Mucosa of gallbladder (tissue), 1 donor: ENCODE data around the gene IGF2. TPM values are rescaled to one million over a fixed set of nuclear protein-coding genes. Genes with fewer than 3 reads are reported as not detected.

Experiments
- DNase-seq: peaks from one replicate; pipeline ENCODE4 v3.0.0-alpha.2; 2020; ENCODE audit warnings: low spot score
- total RNA-seq: library from RNA; stranded (reverse); gene quantifications from one replicate; pipeline ENCODE4 v1.2.1, GENCODE V29; 2021
- donor health status: DM: no; HTN: no; CAD: no.

IGF2 gene
- total RNA-seq, 1 donor from 2014 or later, result 32.5 TPM

DNA sequence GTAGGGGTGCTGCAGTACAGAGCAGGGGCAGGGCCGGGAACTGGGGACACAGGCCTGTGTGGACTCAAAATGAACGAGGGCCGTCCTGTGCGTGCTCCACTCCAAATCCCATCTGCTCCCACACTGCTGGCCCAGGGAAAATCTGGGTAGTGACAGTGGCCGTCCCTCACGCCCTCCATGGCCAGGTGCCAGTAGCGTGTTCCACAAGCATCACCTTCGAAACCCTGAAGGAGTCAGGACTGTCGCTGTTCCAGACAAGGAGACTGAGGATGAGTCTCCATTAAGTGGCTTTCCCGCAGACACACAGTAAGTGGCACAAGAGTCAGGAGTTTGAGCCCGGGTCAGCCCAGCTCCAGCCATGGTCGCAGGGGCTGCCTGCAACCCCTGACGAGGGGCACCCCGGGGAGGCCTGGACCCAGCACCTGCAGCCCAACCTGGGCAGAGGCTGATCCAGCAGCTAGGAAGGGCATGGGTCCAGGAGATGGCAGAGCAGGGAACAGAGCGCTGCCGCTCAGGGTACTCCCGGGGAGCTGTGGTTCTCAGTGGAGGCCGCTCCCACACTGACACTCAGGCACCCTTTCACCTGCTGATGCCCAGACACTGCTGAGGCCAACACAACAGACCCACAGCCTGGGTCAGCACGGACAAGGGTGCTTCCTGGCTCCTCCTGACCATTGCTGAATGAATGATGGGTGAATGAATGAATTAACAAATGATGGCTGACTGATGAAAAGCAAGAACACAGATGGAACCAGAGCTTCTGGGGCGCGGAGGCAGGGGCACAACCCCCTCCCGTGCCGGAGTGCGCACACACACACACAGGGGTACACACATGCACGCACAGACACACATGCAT, 35.3 kb downstream of the IGF2 start:
- DNase-seq, result no peak

GRCh38 chr11:2102883-2103213, 36.3 kb downstream of the IGF2 start:
- no peak for DNase-seq

DNA sequence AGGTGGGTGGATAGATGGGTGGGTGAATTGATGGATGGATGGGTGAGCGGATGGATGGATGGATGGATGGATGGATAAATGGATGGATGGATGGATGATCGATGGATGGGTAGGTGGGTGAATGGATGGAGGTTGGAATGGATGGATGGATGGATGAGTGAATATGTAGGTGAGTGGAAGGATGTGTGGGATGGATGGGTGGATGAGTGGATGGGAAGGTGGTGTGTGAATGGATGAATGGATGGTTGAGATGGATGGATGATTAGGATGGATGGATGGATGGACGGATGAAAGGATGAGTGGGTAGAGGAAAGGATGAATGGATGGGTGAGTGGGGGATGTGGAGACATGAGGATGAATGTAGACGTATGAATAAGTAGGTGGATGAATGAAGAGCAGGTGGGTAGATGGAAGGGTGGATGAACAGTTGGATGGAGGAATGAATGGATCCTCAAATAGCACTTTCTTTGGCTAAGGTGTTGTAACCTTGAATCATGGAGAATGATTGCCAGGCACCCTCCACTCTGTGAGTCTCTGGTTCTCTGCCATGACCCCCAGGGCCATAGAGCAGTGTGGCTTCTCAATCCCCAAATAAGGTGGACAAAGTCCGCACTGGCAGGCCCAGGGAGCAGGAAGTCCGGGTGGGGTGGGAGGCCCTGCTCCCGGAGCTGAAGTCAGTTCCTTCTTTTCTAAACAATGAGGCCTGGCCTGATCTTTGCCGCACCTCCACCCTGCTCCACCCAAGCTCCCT, 36.9 kb downstream of the IGF2 start:
- peak; percentile 62 for DNase-seq

DNA sequence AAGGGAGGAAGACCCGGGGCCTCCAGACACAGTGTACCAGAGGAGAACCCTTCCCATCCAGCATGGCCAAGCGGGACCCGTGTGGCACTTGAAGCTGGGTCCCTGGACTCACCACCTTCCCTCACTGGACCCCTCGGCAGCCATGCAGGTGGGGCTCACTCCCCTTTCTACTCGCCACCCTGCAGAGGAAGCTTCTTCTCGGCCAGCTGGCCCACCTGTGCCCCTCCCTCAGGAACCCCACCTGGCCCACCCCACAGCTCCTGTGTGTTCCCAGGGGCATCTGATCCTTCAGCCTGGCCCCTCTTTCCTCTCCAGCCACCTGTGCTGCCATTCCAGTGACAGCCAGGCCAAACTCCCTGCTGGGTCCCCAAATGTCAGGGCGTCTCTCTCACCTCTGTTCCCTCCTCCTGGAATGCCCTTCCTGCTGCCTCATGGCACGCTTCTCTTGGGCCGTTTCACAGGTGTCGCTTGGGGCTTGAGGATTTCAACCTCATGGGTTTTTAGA, 38.0 kb downstream of the IGF2 start:
- DNase-seq, result no peak

DNA sequence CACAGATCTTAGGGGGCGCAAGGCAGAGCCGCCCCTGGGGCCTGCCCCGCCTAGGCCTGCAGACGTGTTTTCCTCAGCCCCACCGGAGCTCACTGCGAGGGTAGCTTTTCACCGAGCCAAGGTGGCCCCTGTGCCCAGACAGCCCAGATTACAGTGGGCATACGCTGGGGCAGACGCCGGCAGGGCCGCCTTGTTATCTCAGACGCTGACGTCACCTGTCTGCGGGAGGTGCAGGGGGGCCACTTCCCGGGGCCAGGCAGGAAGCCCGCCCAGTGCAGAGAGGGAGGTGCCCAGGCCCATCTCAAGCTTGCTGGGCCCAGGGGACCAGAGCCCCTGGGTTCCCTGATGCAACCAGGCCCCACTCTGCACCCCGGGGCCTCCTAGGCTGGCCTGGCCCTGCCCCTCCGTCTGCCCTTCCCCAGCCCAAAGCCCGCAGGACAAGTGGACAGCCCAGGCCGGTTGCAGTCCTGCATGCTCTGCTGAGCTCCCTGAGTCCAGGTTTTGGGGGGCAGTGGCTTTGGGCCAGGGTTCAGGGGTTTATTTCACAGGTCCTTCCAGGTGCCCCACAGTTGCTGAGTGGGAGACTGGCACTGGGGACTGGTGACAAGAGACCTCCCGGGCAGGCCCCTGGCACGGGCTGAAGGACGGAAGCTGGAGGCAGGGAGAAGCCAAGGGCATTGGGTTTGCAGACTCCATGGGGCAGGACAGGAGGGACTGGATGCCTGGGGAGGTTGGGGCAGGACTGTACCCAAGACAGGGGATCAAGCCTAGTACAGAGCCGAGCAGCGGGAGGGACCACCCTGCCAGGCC, 38.6 kb downstream of the IGF2 start:
- DNase-seq, result peak; percentile 47

DNA sequence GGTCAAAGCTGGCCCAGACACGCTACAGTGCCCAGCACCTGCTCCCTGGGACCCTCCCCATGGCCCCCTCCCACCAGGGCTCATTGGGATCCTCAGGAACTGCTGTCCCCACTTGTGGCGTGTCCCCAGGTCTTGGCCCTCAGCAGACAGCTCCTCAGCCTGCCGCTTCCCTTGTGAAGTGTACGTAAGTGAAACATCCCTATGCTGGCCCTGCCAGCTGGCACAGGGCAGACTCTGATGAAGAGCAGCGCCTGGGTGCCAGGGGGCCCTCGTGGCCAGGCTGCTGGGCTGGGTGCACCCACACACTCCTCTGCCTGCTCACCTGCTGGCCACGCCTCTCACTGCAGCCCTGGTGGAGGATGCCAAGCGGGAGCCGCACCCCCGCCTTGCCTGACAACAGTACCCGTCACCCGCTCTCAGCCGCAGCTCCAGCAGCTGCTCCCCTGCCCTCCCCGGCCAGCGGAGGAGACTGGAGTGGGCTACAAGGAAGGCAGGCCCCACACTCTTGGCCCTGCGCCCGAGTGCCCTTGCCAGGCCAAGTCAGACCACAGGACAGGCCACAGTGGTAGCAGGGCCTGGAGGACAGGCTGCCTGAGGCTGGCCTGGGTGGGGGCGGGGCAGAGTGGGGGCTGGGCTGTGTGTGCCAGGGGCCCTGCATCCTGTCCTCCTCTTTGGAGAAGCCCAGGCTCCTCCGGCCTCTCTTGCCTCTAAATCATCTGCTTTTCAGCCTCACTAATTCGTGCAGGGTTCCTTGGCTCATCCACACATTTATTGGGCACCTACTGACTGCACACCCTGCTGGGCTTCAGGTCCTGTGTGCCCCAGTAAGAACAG, 39.5 kb downstream of the IGF2 start:
- peak; percentile 86 for DNase-seq

- DNase-seq, result no peak
Measured at GRCh38 chr11:2098691-2099515, 40.3 kb downstream of the IGF2 start.

- no peak for DNase-seq
Measured at GRCh38 chr11:2097998-2098690, 41.0 kb downstream of the IGF2 start.

- DNase-seq, result peak; percentile 63
Measured at GRCh38 chr11:2097356-2097997, 41.7 kb downstream of the IGF2 start.

GRCh38 chr11:2096919-2097301, 42.3 kb downstream of the IGF2 start:
- no peak for DNase-seq

- no peak for DNase-seq
Measured at GRCh38 chr11:2096011-2096918, 42.9 kb downstream of the IGF2 start.

DNA sequence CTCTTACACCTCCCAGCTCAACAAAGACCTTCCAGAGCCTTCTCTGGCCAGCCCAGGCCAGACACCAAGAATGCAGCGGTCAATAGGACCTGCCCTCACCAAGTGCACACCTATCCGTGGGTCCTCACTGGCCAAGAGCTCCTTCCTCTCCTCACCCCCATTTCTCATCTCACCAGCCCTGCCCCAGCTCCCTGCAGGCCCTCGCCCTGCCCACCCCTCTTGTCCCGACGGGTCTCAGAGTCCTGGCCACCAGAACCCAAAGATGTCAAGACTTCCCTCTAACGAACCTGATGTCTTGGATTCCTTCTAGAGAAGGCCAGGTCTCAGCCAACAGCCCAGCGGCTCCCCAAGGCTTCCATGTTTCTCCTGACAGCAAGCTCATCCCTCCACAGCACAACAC, 43.6 kb downstream of the IGF2 start:
- no peak for DNase-seq

DNA sequence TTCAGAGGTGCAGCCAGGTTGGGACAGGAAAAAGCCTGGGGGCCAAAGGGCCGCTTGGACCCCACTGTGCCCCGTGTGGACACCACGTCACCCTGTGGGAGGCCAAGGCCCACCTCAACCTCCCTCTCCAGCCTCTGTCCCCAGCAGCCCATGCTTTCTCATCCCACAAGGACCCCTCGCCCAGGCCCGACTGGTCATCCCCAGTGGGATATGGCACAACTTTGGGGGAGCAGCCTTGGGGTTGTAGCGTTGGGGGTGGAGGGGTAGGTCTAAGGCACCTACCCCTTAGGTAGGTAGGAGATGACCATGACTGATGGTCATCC, 44.0 kb downstream of the IGF2 start:
- no peak for DNase-seq

DNA sequence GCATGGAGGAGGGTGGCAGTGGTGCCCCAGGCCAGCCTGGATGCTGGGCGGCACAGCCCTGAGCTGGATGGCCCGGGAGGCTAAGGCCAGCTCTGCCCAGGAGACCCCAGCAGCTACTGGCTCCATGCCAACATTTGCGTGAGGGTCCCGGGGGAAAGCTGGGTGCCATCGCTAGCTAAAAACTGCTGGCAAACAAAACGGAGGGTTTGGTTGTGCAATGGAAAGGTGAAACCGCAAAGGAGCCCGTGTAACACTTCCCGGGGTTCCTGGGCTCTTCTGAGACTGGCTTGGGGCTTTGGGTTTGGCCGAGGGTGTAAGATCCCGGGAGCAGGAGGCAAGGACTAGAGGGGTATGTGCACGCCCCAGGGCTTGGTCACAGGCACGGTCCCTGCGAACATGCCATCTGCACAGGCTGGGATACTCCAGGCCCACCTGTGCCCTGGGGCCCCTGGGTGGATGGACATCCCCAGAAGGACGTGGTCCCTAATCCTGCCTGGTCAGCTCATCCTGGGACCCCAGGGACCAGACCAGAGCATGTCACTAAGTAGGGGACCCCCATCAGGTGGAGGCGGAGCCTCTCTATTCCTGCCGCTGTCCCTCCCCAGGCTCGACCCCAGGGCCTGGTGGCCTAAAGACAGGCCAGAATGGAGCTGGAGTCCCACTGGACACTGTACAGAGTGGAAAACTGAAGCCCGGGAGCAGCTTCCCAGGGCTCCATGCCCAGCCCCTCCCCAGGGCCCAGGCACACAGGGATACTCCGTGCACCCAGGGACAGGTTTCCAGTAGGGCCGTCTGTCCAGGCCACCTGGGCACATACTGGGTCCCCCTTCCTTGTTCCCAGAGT, 44.6 kb downstream of the IGF2 start:
- no peak for DNase-seq

GRCh38 chr11:2093575-2094353, 45.4 kb downstream of the IGF2 start:
- DNase-seq, result no peak

DNA sequence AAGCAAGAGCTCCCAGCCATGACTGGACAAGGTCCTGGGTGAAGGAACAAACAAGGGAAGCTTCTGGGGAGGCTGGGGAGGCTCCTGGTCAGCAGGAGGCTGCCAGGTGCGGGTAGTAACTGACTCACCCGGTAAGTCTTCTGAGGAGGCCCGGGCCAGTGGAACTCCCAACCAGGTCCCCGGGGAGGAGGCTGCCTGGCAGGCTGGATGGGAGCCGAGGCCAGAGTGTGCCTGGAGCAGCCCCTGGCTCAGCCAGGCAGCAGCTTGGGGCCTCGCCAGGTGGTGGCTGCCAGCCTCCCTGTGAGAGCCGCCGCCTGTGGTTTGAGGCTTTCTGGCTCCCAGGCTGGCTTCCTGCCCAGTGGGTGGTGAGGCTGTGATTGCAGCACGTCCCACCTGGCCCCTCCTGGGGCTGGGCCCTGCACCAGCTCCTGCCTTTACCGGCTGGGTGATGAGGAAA, 46.2 kb downstream of the IGF2 start:
- DNase-seq, result peak; percentile 86
